GM19099 (cell line): ENCODE data around the gene IGF2R.

Experiments
- POLR2A ChIP-seq: IDR thresholded peaks from 3 replicates; pipeline ENCODE4 v1.6.1; 2011; ENCODE audit warnings: low read depth; ENCODE audit not compliant: insufficient read length; ENCODE audit errors: extremely low read depth

IGF2R gene

DNA sequence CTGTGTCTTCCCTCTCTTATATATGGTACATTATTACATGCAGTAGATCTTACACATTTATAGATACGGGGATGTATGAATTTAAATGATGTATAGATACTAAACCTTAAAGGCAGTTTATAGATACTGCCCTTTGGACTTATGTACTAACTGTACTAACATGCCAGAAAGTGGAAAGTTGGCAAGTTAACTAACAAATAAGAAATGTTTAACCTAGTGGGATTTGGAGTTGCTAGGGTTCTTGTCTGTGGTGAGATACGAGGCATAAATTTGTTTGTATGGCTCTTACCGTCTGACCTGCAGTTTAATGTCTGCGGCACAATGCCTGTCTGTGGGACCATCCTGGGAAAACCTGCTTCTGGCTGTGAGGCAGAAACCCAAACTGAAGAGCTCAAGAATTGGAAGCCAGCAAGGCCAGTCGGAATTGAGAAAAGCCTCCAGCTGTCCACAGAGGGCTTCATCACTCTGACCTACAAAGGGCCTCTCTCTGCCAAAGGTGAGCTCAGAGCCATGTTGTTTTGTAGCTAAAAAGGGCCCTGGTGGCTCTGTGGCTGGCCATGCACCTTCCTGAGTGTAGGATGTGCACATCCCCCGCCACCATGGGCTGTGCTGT lies 89.8 kb downstream of the IGF2R start:
- TF ChIP-seq POLR2A, result no peak

DNA sequence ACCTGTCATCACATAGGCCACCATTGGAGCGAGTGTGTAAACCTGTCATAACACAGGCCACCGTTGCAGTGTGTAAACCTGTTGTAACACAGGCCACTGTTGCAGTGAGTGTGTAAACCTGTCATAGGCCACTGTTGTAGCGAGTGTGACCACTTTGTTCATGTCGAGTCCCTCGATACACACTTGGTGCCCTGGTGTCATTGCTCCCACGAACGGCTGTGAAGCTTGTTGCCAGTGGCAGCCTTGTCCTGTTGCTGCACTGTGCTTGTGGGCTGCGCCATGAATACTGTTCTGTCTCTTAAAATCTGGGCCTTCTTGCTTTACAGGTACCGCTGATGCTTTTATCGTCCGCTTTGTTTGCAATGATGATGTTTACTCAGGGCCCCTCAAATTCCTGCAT lies 91.3 kb downstream of the IGF2R start:
- TF ChIP-seq POLR2A, result no peak

DNA sequence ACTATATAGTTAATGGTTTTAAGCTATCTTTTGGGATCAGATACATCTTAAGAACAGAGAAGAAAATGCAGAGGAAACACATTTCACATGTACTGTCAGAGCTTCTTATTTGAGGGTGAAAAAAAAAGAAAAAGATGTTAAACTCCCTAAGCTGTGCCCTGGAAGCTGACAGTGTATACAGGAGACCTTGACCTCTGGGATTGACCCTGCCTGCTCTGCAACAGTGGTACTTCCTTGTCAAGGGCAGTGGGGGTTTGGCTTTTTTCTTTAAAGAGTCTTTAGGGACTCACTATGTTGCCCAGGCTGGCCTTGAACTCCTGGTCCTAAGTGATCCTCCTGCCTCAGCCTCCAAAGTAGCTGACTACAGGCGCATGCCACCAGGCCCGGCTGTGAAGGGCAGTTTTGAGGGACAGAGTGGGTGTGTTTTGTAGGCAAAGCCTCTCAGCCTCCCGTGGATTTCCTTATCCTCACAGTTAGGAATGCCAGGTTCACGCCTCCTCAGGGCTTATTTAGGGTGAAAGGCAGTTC lies 92.1 kb downstream of the IGF2R start:
- no peak for TF ChIP-seq POLR2A

DNA sequence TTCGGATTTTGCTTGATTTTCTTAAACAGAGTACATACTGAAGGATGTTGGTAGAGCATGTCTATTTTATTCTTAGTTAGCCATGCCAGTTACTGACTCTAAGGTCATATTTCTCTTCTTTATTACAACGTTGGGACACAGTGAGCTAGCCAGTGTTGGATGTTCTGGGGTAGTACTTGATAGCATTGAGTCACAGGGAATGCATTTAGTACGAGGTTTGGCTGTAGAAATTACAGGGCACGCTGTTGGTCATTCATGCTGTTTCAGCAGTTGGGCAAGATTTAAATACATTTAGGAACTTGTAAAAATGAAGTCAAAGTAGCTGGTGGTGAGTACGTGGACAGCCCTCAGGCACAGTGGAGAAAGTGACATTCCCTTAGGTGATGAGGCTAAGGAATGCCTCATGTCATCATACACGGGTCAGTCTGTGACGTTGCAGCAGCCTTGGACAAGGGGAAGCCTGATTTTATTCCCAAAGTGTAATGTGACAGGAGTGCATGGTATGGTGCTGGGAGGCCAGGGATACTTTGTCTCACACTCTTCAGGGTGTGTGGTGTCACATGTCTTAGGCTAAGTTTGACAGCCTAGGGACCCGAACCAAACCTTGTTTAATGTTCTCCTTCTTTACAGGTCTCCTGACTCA lies 95.0 kb downstream of the IGF2R start:
- TF ChIP-seq POLR2A, result no peak

DNA sequence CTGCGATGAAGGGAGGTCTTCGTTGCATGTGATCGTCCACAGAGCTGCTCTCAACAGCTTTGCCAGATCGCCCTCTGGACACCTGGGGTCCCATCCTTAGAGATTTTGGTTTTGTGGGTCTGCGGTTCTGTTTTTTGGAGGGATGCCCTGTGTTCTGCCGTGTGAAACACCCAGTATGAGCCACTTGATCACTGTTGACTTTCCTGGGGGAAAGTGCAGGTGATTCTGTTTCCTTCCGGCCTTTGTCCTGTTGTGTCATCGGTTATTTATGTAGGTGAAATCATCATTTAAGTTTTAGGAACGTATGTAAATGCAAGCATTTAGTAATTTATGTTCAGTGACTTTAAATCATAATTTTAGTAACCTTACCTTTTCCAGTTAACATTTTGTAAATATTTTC lies 96.3 kb downstream of the IGF2R start:
- no peak for TF ChIP-seq POLR2A

DNA sequence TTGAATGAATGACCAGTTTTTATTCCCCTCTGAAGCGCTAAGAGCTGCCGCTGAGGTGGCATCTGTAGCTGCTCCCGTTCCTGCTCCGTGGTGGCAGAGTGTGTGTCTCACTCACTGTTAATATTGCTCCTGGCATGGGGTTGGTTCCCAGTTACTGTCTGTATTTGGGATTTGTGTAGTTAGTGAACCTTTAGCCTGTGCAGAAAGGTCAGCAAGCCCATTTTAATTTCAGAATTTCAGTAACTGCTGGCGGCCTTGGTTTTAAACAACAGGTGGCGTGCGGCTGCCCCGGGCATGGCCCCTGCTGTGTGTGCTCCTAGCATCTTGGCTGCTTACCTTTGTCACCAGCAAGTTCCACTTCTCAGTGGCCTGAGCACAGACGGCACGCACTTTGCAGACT lies 98.7 kb downstream of the IGF2R start:
- TF ChIP-seq POLR2A, result no peak

DNA sequence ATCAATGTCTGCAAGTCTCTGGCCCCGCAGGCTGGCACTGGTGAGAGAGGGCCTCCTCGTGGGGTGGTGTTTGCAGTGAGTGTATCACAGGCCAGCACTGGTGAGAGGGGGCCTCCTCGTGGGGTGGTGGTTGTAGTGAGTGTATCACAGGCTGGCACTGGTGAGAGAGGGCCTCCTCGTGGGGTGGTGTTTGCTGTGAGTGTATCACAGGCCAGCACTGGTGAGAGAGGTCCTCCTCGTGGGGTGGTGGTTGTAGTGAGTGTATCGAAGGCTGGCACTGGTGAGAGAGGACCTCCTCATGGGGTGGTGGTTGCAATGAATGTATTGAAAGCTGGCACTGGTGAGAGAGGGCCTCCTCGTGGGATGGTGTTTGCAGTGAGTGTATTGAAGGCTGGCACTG lies 99.5 kb downstream of the IGF2R start:
- TF ChIP-seq POLR2A, result no peak

DNA sequence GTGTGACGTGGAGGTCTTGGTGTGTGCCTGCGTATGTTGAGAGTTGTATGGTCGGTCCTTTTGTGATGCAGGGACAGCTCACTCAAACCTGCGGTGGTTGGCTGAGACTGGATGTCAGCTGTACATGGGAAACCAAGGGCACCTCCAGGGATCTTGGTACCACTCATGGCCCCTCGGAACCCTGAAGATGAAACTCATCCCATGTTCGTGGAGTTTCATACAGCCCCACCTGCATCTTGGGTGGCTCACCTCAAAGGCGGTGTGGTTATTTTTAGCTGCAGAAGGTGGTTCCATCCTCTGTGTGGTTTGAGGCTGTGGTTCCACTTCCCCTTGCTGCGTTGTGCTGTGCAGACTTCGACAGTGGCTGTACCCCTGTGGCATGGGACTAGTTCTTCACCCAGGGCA lies 100.2 kb downstream of the IGF2R start:
- no peak for TF ChIP-seq POLR2A

DNA sequence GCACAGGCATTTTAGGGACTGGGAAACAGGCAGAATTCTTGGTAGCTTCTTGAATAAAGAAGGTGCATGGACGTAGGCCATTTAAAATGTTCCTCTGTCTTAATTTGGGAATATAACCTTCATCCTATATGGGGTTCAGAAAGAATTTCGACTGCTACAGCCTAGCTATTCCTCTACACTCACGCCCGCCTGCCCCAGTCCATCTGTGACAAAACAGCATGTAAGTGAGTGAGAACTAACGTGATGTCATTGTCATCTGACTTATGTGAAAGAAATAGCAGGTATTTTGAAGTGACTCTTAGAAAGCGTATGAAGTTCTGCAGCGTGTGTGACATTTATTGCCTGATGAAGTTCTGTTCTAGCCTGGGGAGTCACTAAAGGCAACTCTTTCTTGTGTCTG lies 100.6 kb downstream of the IGF2R start:
- no peak for TF ChIP-seq POLR2A

DNA sequence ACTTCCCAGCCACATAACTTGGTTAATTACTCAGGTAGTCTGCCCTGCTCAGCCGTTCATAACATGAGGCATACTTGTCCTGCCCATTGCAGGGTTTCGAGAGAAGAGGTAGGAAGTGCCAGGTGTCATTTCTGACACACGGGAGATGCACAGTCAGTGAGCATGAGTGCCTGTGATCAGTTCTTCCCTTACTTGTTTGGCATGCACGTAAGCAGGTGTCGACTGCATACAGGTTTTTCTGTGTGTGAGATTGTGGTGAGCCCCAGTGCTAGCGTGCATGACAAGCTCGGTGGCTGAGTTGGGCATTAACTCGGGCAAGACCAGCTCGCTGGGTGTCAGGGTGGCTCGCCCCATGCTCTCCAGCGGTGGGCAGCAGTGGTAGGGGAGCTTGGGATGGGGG lies 101.5 kb downstream of the IGF2R start:
- TF ChIP-seq POLR2A, result no peak

DNA sequence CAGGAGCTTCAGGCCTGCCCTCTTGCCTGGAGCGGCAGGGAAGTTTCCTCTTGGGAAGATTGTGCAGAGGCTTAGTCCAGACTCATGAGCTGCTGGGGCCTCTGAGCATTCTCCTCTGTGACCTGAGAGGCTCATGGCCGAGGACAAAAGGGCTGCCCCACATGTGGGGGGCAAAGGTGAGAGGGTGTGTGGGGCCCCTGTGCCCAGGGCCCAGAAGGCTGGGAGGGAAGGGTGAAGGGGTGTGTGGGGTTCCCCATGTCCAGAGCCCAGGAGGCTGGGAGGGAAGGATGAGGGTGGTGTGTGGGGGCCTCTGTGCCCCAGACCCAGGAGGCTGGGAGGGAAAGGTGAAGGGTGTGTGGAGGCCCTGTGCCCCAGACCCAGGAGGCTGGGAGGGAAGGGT lies 101.9 kb downstream of the IGF2R start:
- no peak for TF ChIP-seq POLR2A

DNA sequence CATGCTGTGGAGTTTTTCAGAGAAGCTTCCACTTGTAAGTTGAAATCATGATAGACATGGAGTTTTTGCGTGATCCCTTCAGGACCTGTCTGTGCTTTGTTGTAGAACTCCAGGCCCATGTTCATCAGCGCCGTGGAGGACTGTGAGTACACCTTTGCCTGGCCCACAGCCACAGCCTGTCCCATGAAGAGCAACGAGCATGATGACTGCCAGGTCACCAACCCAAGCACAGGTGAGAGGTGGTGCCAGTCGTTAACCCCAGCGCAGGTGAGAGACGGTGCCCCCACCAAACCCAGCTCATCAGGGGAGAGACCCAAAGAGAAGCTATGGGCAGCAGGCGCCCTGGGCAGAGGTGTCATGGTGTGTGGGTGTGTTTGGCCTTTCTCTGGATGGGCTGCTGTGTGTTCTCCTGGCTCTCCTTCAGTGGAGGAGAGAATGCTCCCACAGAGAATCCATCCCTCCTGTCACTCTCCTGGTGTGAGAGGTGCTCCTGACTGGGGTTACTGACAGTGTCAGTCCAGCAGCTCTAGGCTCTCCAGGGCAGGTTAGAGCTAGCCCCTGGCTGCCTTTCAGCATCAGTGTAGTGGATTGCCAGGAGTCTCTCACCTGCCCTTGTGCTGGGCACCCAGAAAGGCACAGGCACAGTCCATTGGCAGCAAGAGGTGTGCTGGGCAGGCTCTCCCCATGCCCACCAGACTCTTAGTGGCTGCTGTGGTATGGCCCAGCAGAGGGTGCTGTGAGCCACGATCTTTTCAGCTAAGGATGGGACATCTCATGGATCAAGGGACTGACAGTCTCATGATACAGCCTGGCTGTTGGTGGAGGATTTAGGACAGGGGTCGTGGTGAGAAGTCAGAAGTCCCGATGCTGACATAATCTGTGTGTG lies 103.2 kb downstream of the IGF2R start:
- no peak for TF ChIP-seq POLR2A

DNA sequence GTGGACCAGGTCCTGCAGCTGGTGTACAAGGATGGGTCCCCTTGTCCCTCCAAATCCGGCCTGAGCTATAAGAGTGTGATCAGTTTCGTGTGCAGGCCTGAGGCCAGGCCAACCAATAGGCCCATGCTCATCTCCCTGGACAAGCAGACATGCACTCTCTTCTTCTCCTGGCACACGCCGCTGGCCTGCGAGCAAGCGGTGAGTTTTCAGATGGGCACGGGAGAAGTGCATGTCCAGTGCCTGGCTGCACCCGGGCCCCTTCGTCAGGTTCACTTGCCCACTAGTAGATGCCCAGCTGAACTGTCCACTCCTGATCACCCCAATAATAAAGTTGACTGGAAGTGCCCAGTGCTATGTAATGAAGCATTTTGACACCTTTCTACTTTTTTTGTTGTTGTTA lies 104.4 kb downstream of the IGF2R start:
- TF ChIP-seq POLR2A, result no peak

DNA sequence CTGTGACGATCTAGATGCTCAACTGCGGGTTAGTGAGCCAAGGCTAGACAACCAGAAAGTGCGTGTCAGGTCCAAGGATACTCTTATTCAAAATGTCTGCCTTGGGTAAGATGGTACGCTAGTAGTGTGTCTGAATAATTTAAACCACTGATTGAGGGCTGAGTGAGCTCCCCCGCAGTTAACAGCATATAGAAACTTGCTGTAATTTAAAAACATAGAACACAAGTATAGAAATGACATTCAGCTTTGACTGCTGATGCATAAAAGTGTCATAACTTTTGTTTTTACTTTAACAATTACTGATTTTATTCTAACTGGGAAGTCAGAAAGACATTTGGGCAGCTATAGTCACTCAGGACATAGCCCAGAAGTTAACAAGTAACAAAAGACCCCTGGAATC lies 107.1 kb downstream of the IGF2R start:
- TF ChIP-seq POLR2A, result no peak

DNA sequence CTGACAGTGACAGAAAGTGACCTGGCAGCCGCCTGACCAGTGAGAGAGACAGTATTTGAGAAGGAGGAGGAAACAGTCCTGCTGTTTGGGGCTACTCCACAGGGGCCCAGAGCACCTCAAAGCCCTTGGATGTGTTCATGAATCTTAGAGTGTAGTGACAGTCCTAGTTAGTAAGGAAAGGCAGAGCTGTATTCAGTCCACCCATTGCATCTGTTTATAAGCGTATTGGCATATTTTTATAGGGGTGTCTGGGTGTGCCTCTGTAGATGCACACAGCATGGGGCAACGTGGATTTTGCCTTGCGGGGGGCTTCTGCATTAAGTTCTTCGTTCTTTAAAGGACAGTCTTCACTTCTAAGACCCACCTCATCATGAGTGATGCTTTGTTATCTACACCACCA lies 108.1 kb downstream of the IGF2R start:
- no peak for TF ChIP-seq POLR2A

DNA sequence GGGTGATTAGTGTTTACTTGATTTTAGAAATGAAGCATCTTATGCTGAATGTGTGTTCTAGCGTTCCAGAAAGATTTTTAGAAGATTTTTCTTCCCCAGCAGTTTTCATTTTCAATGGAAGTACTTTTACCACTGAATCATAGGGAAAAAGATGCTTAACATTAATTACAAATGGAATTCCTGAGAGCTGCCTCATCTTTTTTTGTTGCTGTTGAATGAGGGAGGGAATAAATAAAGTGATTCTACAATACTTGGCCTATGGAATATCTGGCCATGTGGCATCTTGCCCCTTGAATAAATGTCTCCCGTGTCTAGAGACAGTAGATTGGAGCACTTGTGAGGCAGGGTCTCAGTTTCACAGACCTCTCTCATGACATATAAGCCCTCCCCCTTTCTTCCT lies 108.6 kb downstream of the IGF2R start:
- TF ChIP-seq POLR2A, result no peak

DNA sequence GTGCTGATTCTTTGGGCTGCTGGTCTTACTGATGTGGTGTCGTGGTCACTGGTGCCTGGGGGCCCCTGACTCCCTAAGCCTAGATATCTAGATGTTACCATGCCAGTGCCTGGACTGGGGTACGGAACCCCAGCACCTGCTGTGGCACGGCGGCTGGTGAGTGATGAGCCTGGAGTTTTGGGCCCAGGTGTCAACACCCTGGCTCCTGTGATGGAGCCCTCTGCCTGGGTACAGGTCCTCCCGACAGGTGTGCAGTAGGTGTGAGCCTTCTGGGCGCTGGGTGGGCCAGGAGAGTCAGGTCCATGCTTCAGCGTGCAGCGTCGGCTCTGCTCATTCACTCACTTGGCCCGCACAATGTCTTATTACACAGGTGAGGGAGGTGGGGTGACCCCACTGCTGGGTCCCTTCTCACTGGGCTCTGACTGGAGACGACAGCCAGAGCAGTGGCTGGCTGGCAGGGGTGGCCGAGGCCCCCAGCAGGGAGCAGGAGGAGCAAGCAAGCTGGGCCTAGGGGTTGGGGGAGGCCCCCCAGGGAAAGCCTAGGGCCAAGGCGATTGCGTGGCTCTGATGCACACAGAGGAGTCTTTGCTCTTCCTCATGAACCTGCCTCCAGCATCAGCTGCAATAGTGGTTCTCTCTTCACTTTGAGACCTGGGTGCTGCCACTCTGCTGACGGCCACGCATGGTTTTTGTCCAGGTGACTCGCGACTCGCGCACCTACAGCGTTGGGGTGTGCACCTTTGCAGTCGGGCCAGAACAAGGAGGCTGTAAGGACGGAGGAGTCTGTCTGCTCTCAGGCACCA lies 110.2 kb downstream of the IGF2R start:
- TF ChIP-seq POLR2A, result no peak
